Measurements from ENCODE around the gene ZNF354B. TPM values are rescaled to one million over a fixed set of nuclear protein-coding genes. Genes with fewer than 3 reads are reported as not detected.
"Not testable (repeated sequence)": the region's sequence is repeated elsewhere in the genome, so short reads cannot be mapped to it uniquely, and the experiment has no call there.

Gene ZNF354B
- 10 to 100 TPM in 1 of 2 experiments, 1 to 10 TPM in 1; 9.2 to 15.2 TPM for total RNA-seq

DNA sequence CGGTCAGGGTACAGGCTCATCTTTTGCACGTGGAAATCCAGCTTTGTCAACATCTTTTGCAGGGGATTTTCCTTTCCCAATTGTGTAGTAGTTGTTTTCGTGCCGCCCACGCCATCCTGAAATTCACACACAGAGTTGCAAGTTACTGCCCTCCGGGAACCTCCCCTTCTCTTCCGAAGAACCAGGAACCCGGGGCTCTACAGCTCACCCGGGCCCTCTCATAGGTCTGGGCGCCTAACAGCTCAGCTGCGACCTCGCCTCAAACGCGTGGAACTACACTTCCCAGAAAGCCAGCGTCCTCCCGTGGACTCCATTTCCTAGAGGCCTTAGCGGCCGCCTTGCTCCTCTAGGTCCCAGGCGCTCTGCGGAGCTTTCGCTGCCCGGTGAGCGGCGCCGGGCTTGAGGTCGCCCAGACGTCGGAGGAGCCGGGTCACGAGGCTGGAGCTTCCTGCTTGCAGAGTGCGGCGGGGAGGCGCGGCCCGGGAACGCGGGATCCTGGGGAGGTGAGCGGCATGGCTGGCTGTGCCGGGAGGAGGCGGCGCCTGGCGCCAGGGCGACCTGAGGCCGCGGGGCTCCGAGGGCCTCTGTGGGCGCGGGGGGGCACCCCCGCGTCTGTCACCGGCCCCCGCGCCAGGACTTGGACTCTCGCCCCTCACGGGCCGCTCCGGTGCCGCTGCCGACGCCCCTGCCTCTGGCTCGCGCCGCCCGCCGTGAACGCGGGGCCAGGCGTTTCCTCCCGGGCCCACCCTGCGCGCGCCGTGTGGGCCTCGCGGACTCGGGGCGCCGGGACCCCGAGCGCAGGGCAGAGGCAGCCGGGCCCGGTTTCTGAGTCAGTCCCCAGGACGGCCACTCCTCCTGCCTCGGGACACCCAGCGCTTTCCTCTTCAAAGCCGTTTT, at the start of gene ZNF354B:
Gene ZNF354B, plus strand, starts transcription at position 329 of the 897 bp plus-strand sequence. CDS start 1,095 bp downstream, outside the sequence.
- peak; percentile 89 for DNase-seq

DNA sequence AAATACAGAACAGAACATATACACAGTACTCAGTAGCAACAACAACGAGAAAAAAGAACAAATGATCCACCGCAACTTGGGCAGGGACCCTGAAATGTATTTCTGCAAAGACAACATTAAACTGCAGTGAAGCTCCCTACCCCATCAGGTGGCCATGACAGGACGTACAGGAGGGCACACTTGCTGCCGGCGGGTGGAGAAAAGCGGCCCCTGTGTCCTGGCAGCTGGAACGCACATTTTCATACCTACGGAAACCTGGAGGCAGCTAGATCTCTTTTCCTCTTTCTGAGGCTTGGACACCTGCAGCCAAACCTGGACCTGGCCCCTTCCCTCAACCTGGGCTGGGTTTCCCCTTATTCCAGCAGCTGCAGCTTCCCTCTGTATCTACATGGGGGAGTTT, 42.2 kb upstream of the ZNF354B start:
- ATAC-seq (no peak), DNase-seq (no peak)
- Mint-ChIP-seq H3K27ac (no peak overlapping the region), H3K36me3 (no peaks in the 10 kb centered on the region), H3K4me1 (no peaks in the 10 kb centered on the region), H3K27me3 (peaks cover 3% of the 10 kb centered on the region), H3K9me3 (ENCODE audit: low read depth) (no peaks in the 10 kb centered on the region), H3K4me3 (no peak overlapping the region)
- CTCF ChIA-PET, result no interaction called here

More for the DNA sequence above, at the start of gene ZNF354B:
- CTCF ChIA-PET, result interaction anchor here (2.5 kb wide), 1 partner anchor 129 kb away, joined by 15 read pairs; the partner anchor contains the start of gene ZNF354A
- Mint-ChIP-seq H3K27me3 (no peaks in the 10 kb centered on the region), H3K9me3 (ENCODE audit: low read depth) (peaks cover 5% of the 10 kb centered on the region), H3K27ac (peak within 1 kb of the TSS; percentile 58), H3K4me1 (peaks cover 13% of the 10 kb centered on the region), H3K36me3 (peaks cover 34% of the 10 kb centered on the region), H3K4me3 (peak within 1 kb of the TSS; percentile 78)
- peak; percentile 97 for ATAC-seq

DNA sequence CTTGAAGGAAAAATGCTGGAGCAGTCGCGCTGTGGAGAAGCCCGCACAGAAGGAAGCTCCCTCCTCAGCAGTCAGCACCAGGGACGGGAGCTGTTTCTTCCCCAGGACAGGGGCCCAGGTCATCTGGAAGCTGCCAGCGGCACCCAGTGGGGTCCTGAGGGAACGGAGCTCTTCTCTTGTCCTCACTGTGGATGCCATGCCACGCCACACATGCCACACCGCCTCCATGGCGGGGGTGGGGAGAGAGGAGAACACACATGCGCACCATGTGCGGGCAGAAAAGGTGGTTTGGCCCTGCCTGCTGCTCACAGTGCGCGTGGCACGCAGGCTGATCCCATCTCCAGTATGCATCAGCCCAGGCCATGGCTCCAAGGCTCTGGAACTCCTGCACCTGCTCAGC, 41.7 kb upstream of the ZNF354B start:
- DNase-seq (no peak), ATAC-seq (no peak)
- Mint-ChIP-seq H3K36me3 (no peaks in the 10 kb centered on the region), H3K4me3 (no peak overlapping the region), H3K27ac (no peak overlapping the region), H3K9me3 (ENCODE audit: low read depth) (no peaks in the 10 kb centered on the region), H3K4me1 (no peaks in the 10 kb centered on the region), H3K27me3 (peaks cover 3% of the 10 kb centered on the region)
- CTCF ChIA-PET, result no interaction called here

DNA sequence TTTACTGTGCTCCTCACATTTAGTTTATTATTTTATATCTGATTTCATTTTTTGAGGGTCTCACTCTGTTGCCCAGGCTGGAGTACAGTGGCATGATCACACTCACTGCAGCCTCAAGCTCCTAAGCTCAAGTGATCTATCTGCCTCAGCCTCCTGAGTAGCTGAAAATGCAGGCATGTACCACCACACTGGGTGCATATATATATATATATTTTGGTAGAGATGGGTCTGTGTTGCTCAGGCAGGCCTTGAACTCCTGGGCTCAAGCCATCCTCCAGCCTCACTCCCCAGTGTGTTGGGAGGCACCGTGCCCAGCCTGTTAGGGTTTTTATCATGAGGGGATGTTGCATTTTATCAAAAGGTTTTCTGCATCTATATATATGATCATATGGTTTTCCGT, 39.8 kb upstream of the ZNF354B start:
- no peak for ATAC-seq
- no peak overlapping the region for H3K4me3 Mint-ChIP-seq
- no peak for DNase-seq
- no peaks in the 10 kb centered on the region for H3K9me3 Mint-ChIP-seq (ENCODE audit: low read depth)
- peaks cover 1% of the 10 kb centered on the region for H3K36me3 Mint-ChIP-seq
- no peaks in the 10 kb centered on the region for H3K4me1 Mint-ChIP-seq
- H3K27ac Mint-ChIP-seq, result no peak overlapping the region
- H3K27me3 Mint-ChIP-seq, result peaks cover 3% of the 10 kb centered on the region
- CTCF ChIA-PET, result no interaction called here

DNA sequence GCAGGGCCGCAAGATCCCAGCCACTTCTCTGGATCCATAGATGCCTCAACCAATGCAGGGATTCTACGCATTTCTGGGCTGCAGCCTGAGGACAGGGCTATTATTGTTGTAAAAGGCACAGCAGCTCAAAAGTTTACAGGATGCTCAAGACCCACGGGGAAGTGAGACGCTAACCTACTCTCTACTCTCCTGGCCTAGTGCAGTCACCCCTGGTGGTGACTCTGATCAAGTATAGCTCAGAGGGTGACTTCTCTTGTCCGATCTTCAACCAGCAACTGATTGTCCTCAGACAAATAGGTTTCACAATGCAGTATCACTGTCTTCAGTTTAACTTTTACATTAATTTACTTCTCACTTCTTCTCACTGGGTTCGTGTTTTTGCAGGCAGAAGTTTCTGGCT, 34.3 kb upstream of the ZNF354B start:
- Mint-ChIP-seq H3K4me3 (no peak overlapping the region), H3K9me3 (ENCODE audit: low read depth) (no peaks in the 10 kb centered on the region), H3K27ac (no peak overlapping the region), H3K27me3 (peaks cover 3% of the 10 kb centered on the region), H3K36me3 (peaks cover 1% of the 10 kb centered on the region), H3K4me1 (no peaks in the 10 kb centered on the region)
- DNase-seq, result no peak
- CTCF ChIA-PET, result no interaction called here
- no peak for ATAC-seq

DNA sequence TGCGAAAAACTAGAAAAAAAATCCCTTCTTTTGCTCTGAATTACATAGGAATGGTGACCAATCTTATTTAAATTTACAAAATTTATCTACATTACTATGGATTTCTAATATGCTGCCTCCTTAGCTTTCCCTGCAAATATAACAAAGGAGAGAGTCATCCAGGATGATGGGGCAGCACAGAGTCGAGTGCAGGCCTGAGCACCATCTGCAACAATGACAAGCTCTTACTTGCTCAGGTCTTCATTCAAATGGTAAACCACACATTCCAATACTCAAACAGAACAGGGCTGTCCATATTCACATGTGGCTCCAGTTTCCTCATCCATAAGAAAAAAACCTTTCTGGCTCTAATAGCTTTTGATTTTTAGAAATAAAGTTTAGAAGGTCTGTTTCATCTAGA, 33.5 kb upstream of the ZNF354B start:
- no peak overlapping the region for H3K27ac Mint-ChIP-seq
- no peaks in the 10 kb centered on the region for H3K4me1 Mint-ChIP-seq
- no peaks in the 10 kb centered on the region for H3K9me3 Mint-ChIP-seq (ENCODE audit: low read depth)
- peaks cover 1% of the 10 kb centered on the region for H3K36me3 Mint-ChIP-seq
- H3K27me3 Mint-ChIP-seq, result peaks cover under 1% of the 10 kb centered on the region
- DNase-seq, result no peak
- CTCF ChIA-PET, result no interaction called here
- no peak for ATAC-seq
- H3K4me3 Mint-ChIP-seq, result no peak overlapping the region

DNA sequence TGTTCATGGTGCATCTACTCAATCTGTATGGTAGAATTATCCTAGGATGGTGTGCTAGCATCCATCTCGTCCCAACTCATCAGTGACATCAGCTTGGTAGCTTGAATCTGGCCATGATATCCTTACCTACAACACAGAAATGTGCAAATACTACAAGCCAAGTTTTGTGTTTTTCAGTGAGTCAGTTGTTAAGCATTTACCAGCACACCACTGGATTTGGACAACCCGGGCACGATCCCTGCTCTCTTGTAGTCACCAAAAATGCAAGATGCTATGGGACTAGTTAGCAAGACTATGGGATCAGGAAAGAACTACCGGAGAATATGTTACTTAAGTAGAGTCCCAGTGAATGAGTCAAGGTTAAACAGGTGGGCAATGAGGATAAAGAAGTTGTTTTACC, 32.1 kb upstream of the ZNF354B start:
- DNase-seq (no peak), ATAC-seq (no peak)
- no peaks in the 10 kb centered on the region for H3K4me1 Mint-ChIP-seq
- H3K36me3 Mint-ChIP-seq, result peaks cover 1% of the 10 kb centered on the region
- H3K27me3 Mint-ChIP-seq, result no peaks in the 10 kb centered on the region
- no peak overlapping the region for H3K27ac Mint-ChIP-seq
- no peak overlapping the region for H3K4me3 Mint-ChIP-seq
- CTCF ChIA-PET, result no interaction called here
- no peaks in the 10 kb centered on the region for H3K9me3 Mint-ChIP-seq (ENCODE audit: low read depth)

DNA sequence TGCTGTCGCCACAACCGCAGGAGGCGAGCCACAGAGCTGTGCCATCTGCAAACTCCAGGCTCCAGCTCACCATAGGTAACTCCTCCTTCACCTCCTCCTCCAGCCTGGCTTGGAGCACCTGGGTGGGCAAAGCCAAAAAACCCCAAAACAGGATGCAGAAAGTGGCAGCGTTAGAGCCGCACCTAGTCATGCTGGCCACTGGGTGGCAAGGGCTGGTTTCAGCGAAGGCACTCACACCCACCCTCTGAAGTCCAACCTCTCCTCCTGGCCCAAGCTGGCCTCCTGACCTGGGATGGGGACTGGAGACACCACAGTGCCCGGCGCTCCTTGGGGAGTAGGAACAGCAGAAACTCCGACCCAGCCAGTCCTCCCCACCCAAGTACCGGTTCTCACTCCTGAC, 28.7 kb upstream of the ZNF354B start:
- DNase-seq (no peak), ATAC-seq (no peak)
- H3K4me3 Mint-ChIP-seq, result no peak overlapping the region
- CTCF ChIA-PET, result no interaction called here
- no peaks in the 10 kb centered on the region for H3K9me3 Mint-ChIP-seq (ENCODE audit: low read depth)
- H3K27me3 Mint-ChIP-seq, result no peaks in the 10 kb centered on the region
- H3K4me1 Mint-ChIP-seq, result no peaks in the 10 kb centered on the region
- H3K36me3 Mint-ChIP-seq, result no peaks in the 10 kb centered on the region
- H3K27ac Mint-ChIP-seq, result no peak overlapping the region

DNA sequence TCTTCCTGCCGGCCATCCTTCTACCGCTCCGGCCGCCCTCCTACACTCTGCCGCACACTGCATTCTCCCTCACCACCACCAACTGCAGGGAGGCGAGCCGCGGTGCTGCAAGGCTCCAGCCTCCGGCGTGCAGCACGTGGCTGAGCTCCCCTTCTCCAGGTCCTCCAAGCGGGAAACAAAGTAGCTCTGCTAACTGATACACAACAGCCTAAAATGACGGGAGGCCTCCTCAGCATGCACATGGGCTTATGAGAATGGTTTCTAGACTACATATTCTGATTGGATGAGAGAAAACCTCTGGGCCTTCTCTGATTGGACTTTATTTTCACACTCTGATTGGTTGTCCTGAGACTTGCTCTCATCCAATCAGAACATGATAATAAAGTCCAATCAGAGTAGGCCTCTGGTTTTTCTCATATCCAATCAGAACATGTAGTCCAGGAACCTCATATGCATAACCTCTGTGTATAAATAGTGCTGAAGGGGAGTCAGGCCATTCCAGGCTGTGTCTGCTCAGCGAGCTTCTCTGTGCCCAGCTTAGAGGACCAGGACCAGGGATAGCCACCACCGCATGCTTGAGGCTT, 27.0 kb upstream of the ZNF354B start:
- no peaks in the 10 kb centered on the region for H3K27me3 Mint-ChIP-seq
- no peaks in the 10 kb centered on the region for H3K36me3 Mint-ChIP-seq
- H3K9me3 Mint-ChIP-seq (ENCODE audit: low read depth), result no peaks in the 10 kb centered on the region
- H3K27ac Mint-ChIP-seq, result no peak overlapping the region
- H3K4me1 Mint-ChIP-seq, result no peaks in the 10 kb centered on the region
- no peak for ATAC-seq
- DNase-seq, result no peak
- H3K4me3 Mint-ChIP-seq, result no peak overlapping the region
- CTCF ChIA-PET, result no interaction called here

DNA sequence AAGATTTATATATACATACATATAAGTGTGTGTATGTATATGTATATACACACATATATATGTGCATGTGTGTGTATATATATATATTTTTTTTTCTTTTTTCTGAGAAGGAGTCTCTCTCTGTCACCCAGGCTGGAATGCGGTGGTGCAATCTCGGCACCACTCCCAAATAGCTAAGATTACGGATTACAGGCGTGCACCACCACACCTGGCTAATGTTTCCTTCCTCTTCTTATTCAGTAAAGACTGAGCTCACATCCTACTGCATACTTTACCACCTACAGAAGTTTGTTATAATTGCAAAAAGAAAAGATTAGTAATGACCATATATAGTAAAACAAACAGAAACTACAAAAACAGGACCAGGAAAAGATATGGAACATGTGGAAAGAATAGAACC, 23.1 kb upstream of the ZNF354B start:
- H3K9me3 Mint-ChIP-seq (ENCODE audit: low read depth), result no peaks in the 10 kb centered on the region
- no peaks in the 10 kb centered on the region for H3K4me1 Mint-ChIP-seq
- H3K4me3 Mint-ChIP-seq, result no peak overlapping the region
- CTCF ChIA-PET, result no interaction called here
- H3K27ac Mint-ChIP-seq, result no peak overlapping the region
- DNase-seq (no peak), ATAC-seq (no peak)
- H3K27me3 Mint-ChIP-seq, result no peaks in the 10 kb centered on the region
- H3K36me3 Mint-ChIP-seq, result no peaks in the 10 kb centered on the region

DNA sequence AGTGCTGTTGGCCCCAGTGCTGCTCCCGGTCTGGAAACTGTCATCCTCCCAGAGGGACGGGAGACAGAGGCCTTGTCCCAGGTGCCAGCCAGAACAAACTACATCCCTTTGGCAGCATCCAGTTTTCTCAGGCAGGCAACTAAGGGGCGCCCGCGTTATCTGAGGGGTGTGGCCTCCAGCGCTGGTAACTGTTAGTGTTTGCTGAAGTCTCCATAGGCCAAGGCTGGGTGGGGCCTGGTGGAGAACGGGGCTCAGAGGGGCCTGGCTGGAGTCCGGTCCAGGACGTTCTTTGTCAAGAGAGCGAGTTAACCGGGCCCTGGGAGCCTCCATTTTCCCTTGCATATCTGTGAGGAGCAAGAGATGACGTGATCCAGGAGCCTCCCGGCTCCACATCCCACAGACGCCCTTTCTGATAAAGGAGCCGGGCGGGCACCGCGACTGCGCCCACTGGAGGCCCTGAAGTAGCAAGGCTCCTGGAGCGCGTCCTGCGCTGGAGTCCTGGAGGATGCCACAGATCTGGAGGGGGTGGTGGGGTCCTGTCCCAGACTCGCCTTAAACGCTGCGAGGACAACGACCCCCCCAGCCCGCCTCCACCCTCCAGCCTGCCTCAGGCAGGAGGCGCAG, 20.9 kb upstream of the ZNF354B start:
- H3K27ac Mint-ChIP-seq; ATAC-seq; H3K9me3 Mint-ChIP-seq (ENCODE audit: low read depth); H3K36me3 Mint-ChIP-seq; H3K27me3 Mint-ChIP-seq; H3K4me3 Mint-ChIP-seq; H3K4me1 Mint-ChIP-seq; DNase-seq: not testable (repeated sequence)
- CTCF ChIA-PET, result interaction anchor here (1.2 kb wide), 1 partner anchor 109 kb away, joined by 7 read pairs; the partner anchor contains the start of gene ZNF354A

DNA sequence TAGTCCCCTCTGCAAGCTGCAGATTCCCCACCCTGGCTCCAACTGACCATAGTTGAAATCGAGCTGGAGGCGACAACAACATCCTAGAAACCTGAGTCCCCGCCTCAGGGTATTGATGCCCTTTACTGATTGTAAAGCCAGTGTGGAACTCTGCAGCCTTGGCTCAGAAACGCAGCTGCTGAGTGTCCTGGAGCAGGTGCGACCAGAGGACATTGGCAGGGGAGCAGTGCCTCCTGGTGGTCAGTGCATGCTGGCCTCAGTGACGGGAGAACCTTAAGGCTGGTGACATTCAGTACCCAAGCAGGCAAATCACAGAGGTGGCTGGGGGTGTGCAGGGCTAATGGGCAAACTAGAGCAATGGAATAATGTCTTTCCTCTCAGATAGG, 20.4 kb upstream of the ZNF354B start:
- Mint-ChIP-seq H3K4me3 (no peak overlapping the region), H3K4me1 (no peaks in the 10 kb centered on the region), H3K9me3 (ENCODE audit: low read depth) (no peaks in the 10 kb centered on the region), H3K27ac (no peak overlapping the region), H3K36me3 (no peaks in the 10 kb centered on the region), H3K27me3 (no peaks in the 10 kb centered on the region)
- ATAC-seq (peak; percentile 49), DNase-seq (peak; percentile 44)
- CTCF ChIA-PET, result interaction anchor here (1.2 kb wide), 1 partner anchor 109 kb away, joined by 7 read pairs; the partner anchor contains the start of gene ZNF354A

DNA sequence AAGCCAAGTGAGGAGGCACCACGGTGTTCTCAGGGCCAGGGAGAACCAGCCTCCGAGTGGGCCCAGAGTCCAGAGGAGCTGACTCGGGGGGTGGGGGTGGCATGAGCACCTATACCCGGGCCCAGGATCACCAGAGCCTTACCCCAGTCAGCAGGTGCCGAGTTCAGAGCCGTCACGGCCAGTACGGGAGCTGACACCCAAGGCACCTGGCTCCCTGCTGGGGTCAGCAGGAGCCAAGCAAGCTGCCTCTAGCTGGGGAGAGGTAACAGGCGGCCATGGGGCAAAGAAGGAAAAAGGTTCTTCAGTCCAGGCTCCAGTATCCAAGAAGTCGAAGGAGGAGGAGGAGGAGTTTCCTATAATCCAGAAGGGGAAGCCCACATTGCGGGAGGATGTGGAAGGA, 19.4 kb upstream of the ZNF354B start:
- ATAC-seq; H3K27me3 Mint-ChIP-seq; H3K9me3 Mint-ChIP-seq (ENCODE audit: low read depth); CTCF ChIA-PET; H3K4me3 Mint-ChIP-seq; DNase-seq; H3K36me3 Mint-ChIP-seq; H3K27ac Mint-ChIP-seq; H3K4me1 Mint-ChIP-seq: not testable (repeated sequence)

DNA sequence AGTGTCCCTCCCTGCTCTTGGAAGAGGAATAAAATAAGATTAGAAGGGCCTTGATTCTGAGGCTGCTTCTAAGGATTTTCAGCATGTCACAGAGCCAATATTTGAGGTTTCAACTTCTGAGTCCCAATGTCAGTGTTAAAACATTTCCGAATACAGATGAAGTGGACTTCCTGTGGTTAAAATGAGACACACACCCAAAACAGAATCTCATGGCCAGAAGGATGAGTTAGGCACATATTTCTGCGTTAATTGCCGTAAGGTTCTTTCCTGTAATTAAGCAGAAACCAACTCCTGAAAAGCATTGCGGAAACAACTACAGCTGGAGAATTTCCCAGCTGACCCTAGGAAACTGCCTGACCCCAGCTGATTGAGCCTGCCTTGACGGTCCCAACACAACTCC, 10.4 kb upstream of the ZNF354B start:
- Mint-ChIP-seq H3K36me3 (no peaks in the 10 kb centered on the region), H3K4me3 (no peak overlapping the region), H3K27ac (no peak overlapping the region), H3K4me1 (no peaks in the 10 kb centered on the region), H3K27me3 (peaks cover 5% of the 10 kb centered on the region), H3K9me3 (ENCODE audit: low read depth) (peaks cover 6% of the 10 kb centered on the region)
- CTCF ChIA-PET, result no interaction called here
- DNase-seq, result no peak
- no peak for ATAC-seq

Measured in activated CD8-positive, alpha-beta memory T cell treated with anti-CD3 and anti-CD28 coated beads, Interleukin-2, amount 10 ng/mL, durations not matched to agents 7 days and 5 days (primary cell).